HG03196 (cell line): ENCODE measurements around the gene LIMS4.
"Not testable (repeated sequence)": the region's sequence is repeated elsewhere in the genome, so short reads cannot be mapped to it uniquely, and the experiment has no call there.

Experiments used
- ATAC-seq: cut with Tn5 transposase; IDR thresholded peaks from one replicate; pipeline ENCODE4 v1.9.1; 2021; ENCODE audit not compliant: unreplicated experiment

LIMS4 gene

GRCh38 chr2:110455080-110455670, 17.4 kb downstream of the LIMS4 start:
- ATAC-seq: not testable (repeated sequence)

- not testable (repeated sequence) for ATAC-seq
Measured at GRCh38 chr2:110450951-110451350, 21.7 kb downstream of the LIMS4 start.

- not testable (repeated sequence) for ATAC-seq
Measured at GRCh38 chr2:110449127-110449947, 23.3 kb downstream of the LIMS4 start.

GRCh38 chr2:110446644-110447043, 26.0 kb downstream of the LIMS4 start:
- not testable (repeated sequence) for ATAC-seq

- ATAC-seq: not testable (repeated sequence)
Measured at GRCh38 chr2:110443305-110444005, 29.2 kb downstream of the LIMS4 start.

GRCh38 chr2:110441905-110442304, 30.7 kb downstream of the LIMS4 start:
- ATAC-seq: not testable (repeated sequence)

DNA sequence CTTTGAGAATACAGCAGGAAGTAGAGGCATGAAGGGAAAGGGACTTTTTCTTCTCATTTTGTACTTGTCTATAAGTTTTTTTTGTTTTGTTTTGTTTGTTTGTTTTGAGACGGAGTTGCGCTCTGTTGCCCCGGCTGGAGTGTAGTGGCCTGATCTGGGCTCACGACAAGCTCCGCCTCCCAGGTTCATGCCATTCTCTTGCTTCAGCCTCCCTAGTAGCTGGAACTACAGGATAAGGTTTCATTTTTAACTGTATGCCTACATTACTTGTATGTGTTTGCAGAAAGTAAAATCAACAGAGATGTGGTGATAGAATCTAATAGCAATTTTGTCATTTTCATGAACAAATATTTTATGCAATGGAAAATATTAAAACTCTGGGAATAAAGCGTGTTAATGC, 38.1 kb downstream of the LIMS4 start:
- ATAC-seq: not testable (repeated sequence)

- ATAC-seq: not testable (repeated sequence)
Measured at GRCh38 chr2:110425725-110426124, 46.9 kb downstream of the LIMS4 start.

GRCh38 chr2:110424421-110424820, 48.2 kb downstream of the LIMS4 start:
- ATAC-seq: not testable (repeated sequence)

DNA sequence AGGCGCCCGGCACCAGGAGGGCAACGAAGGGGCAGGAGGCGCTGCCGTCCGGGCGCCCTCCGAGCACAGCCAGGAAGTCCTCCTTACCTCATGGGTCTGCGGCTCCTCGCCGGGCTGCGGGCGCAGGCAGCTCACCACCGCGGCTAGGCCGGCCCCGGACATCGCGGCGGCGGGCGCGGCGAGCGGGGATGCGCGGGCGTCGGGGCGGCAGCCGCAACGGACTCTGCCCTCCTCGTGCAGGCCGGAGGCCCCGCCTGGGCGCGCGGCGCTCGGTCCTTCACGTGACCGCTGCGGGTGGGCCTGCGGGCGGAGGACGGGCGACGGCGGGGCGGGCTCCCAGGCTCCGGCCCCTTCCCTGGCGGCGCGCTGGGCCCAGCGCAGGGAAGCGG, 49.0 kb downstream of the LIMS4 start:
- not testable (repeated sequence) for ATAC-seq

GRCh38 chr2:110422852-110423573, 49.6 kb downstream of the LIMS4 start:
- ATAC-seq: not testable (repeated sequence)

DNA sequence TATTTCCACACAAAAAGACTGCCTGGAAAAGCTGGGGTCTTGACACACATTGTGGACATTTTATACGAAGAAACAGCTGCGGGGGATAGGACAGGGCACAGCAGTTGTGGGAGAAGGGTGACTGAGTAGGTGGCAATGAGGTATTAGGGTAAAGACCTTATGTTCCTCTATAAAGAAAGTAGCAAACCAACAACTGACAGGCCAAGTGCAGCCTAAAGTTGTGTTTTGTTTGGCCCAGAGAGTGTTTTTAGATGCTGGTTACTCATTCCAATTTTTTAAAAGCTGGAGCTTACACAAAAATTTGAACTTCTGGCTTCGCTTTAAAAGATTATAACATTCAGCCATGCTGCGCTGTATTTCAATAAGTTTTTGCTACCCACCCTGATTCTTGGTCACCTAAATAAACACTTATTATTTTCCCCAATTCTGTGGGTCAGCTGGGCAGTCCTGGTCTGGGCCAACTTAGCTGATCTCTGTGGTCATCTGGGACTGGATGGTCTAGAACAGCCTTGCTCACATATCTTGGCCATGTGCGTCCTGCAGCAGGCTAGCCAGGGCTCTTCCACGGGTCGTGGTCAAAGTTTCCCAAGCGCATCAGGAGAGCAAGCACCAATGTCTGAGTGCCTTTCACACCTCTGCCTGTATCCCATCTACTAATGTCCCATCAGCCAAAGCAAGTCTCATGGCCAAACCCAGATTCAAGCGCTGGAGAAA, 51.8 kb downstream of the LIMS4 start:
- not testable (repeated sequence) for ATAC-seq

DNA sequence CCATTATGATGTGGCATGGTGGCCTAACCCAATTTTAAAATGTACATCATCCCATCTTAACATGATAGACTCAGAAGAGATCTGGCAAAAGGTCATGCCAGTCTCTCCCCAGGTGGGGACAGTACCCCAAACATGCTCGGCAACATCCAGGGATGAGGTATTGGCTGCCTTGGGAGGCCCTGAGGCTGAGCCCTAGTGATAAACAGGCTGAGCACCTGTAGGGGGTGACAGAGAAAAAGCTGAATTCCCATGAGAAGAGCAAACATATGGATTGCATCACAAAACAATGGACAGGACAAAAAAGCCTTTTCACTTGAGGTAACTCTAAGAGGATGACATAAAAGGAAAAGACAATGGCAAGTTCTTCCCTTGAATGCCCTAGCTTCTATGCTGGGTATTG, 65.5 kb downstream of the LIMS4 start:
- ATAC-seq: not testable (repeated sequence)

DNA sequence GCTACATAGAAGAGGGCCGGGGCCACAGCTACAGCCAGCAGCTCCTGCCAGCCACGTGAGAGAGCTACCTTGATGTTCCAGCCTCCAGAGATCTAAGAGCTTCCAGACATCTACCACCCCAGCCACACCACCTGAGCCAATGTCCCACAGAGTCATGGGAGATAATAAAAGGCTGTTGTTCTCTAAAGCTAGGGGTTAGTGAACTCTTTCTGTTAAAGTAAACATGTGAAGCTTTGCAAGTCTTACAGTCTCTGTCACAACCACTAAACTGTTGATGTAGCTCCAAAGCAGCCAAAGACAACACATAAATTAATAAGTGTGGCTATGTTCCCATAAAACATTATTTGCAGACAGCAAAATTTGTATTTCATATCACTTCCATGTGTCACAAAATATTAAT, 67.6 kb downstream of the LIMS4 start:
- not testable (repeated sequence) for ATAC-seq

- not testable (repeated sequence) for ATAC-seq
Measured at GRCh38 chr2:110404246-110404645, 68.4 kb downstream of the LIMS4 start.

- not testable (repeated sequence) for ATAC-seq
Measured at GRCh38 chr2:110401001-110401618, 71.5 kb downstream of the LIMS4 start.

- ATAC-seq: not testable (repeated sequence)
Measured at GRCh38 chr2:110399378-110399777, 73.2 kb downstream of the LIMS4 start.

DNA sequence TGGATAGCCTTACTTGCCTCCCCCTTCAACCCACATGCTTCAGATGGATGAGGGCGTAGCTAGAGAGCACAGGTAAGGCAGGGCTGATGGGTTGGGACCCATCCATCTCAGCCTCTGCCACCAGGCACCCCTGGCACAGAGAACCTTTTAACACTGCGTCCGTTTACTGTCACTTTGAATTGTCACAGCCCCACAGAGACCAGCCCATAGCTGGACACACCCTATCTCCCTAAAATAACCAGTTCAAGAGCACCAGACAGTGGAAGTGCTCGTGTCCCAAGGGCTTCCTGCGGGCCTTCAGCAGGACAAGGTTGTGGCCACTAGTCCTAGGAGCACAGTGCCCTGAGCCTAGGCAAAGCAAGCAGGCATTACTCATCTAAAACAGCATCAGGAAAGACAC, 76.6 kb downstream of the LIMS4 start:
- ATAC-seq: not testable (repeated sequence)
